ENCODE results near the gene SORBS1.

DNA sequence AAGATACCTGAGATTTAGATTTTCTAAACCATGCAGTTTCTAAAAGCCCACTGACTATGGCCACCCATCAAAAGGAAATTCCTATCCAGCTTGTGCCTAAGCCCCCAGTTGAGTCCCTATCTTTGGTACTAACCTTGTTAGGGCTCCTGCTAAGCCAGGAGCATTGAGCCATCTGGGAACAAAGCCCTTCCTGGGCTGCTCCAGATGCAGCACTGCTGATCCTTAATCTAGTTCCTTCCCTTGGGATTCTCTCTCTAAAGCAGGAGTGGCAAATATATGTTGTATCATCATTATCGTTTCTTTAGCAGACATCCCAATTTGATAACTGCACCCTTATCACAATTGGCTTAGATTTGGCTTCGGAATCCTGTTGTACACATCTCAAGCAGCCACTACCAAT lies 245.7 kb downstream of the SORBS1 start:
- TF ChIP-seq, protein P1, sequence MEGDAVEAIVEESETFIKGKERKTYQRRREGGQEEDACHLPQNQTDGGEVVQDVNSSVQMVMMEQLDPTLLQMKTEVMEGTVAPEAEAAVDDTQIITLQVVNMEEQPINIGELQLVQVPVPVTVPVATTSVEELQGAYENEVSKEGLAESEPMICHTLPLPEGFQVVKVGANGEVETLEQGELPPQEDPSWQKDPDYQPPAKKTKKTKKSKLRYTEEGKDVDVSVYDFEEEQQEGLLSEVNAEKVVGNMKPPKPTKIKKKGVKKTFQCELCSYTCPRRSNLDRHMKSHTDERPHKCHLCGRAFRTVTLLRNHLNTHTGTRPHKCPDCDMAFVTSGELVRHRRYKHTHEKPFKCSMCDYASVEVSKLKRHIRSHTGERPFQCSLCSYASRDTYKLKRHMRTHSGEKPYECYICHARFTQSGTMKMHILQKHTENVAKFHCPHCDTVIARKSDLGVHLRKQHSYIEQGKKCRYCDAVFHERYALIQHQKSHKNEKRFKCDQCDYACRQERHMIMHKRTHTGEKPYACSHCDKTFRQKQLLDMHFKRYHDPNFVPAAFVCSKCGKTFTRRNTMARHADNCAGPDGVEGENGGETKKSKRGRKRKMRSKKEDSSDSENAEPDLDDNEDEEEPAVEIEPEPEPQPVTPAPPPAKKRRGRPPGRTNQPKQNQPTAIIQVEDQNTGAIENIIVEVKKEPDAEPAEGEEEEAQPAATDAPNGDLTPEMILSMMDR (IDR thresholded peaks at IDR 0.05): no peak
- TF ChIP-seq POLR2A (IDR thresholded peaks at IDR 0.05): no peak
- TF ChIP-seq EP300 (IDR thresholded peaks at IDR 0.05): no peak

Measured in suprapubic skin (tissue), 3 donors.